PC-9 (cell line): ENCODE results near the gene F11R. TPM values are rescaled to one million over a fixed set of nuclear protein-coding genes. Genes with fewer than 3 reads are reported as not detected.

Experiments used
- BruUV-seq: library from RNA; stranded (reverse); fragments of 400-500 nt; replicated peaks from 2 replicates; lab custom pipeline; 2021; lab: Mats Ljungman, UMichigan
- CTCF ChIA-PET: fragments of 300-600 bp; sonication (Branson Sonifier 250); formaldehyde crosslinking; loops from one replicate; lab custom pipeline; 2022; ENCODE audit warnings: antibody characterized with exemption; lab: Charles Lee
- POLR2A ChIA-PET: fragments of 300-600 bp; sonication (Branson Sonifier 250); formaldehyde crosslinking; loops from one replicate; lab custom pipeline; 2022; ENCODE audit warnings: antibody characterized with exemption; ENCODE audit not compliant: unreplicated experiment; lab: Charles Lee
- DNase-seq, 2 experiments: peaks; one replicate each; pipeline versions ENCODE4 v3.0.0 to v3.0.0-alpha.2; 2015 to 2022; ENCODE audit warnings: mixed read lengths in 1 of 2
- H2AFZ ChIP-seq: fragments of 200-600 bp; sonication (generic); 2 replicates; pipeline ENCODE4 v1.8.1; 2017; ENCODE audit warnings: antibody characterized with exemption
- H3F3A ChIP-seq: fragments of 200-600 bp; sonication (generic); 2 replicates; pipeline ENCODE4 v1.8.1; 2017; ENCODE audit warnings: antibody characterized with exemption, mild to moderate bottlenecking, low read depth; ENCODE audit not compliant: insufficient read depth
- H3K27ac ChIP-seq: fragments of 200-600 bp; sonication (generic); 2 replicates; pipeline ENCODE4 v1.6.1; 2016; ENCODE audit warnings: mixed run types
- H3K27me3 ChIP-seq: fragments of 200-600 bp; sonication (generic); 2 replicates; pipeline ENCODE4 v1.6.1; 2016; ENCODE audit warnings: low read depth, mixed run types; ENCODE audit not compliant: insufficient read depth
- H3K36me3 ChIP-seq: fragments of 200-600 bp; sonication (generic); 2 replicates; pipeline ENCODE4 v1.6.1; 2016; ENCODE audit warnings: low read depth, mixed run types
- H3K4me1 ChIP-seq: fragments of 200-600 bp; sonication (generic); replicated peaks from 2 replicates; pipeline ENCODE4 v1.6.1; 2016; ENCODE audit warnings: mixed run types; ENCODE audit not compliant: insufficient read depth
- H3K4me2 ChIP-seq: fragments of 200-600 bp; sonication (generic); 2 replicates; pipeline ENCODE4 v1.6.1; 2017; ENCODE audit warnings: mixed run types
- H3K4me3 ChIP-seq: fragments of 200-600 bp; sonication (generic); 2 replicates; pipeline ENCODE4 v1.6.1; 2016; ENCODE audit warnings: mixed run types
- H3K79me2 ChIP-seq: fragments of 200-600 bp; sonication (generic); 2 replicates; pipeline ENCODE4 v1.6.1; 2017; ENCODE audit warnings: low read depth, mixed run types
- H3K9me2 ChIP-seq: fragments of 200-600 bp; sonication (generic); 2 replicates; pipeline ENCODE4 v1.8.1; 2017; ENCODE audit warnings: mild to moderate bottlenecking; ENCODE audit not compliant: insufficient read depth
- H3K9me3 ChIP-seq: fragments of 200-600 bp; sonication (generic); 2 replicates; pipeline ENCODE4 v1.8.1; 2016; ENCODE audit warnings: low read depth; ENCODE audit not compliant: insufficient read depth
- H4K20me1 ChIP-seq: fragments of 200-600 bp; sonication (generic); 2 replicates; pipeline ENCODE4 v1.8.1; 2017; ENCODE audit not compliant: insufficient read depth
- EZH2 ChIP-seq: fragments of 200-600 bp; sonication (generic); IDR thresholded peaks from 2 replicates; pipeline ENCODE4 v1.8.0; 2017; ENCODE audit warnings: antibody characterized with exemption, low read depth
- intact Hi-C: fragments of 100-400 bp; cut with micrococcal nuclease; formaldehyde crosslinking; loops from one replicate; pipeline ENCODE4 v1.10.0; 2022; ENCODE audit not compliant: unreplicated experiment
- total RNA-seq: library from RNA; stranded (reverse); gene quantifications from 2 replicates; pipeline ENCODE4 v1.2.3, GENCODE V29; 2021
- TF ChIP-seq, protein P1 (sequence below): fragments of 200-600 bp; sonication (generic); conservative IDR thresholded peaks from 2 replicates; pipeline ENCODE4 v1.6.1; 2017; ENCODE audit warnings: mixed run types, antibody characterized with exemption, mild to moderate bottlenecking, moderate library complexity

Gene F11R
- total RNA-seq, 1 experiment from 2014 or later: 117 TPM

DNA sequence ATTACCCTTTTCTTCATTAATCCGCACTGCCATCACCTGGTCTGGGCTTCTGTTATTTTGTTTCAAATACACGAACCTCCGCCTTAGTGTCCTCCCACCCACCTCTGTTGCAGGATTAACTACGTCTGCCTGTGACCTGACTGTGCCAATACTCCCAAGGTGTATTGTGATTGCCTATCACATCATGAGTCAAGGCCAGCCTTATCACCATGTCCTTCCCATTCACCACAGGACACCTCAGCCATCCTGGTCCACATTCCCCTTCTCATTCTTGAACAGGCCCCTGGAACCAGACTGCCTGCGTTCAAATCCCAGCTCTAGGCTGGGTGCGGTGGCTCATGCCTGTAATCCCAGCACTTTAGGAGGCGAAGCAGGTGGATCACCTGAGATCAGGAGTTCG, 14.4 kb downstream of the F11R start:
- peaks cover 20% of the 10 kb centered on the region for H3K4me1 ChIP-seq
- no peak for TF ChIP-seq EZH2
- TF ChIP-seq, protein P1, sequence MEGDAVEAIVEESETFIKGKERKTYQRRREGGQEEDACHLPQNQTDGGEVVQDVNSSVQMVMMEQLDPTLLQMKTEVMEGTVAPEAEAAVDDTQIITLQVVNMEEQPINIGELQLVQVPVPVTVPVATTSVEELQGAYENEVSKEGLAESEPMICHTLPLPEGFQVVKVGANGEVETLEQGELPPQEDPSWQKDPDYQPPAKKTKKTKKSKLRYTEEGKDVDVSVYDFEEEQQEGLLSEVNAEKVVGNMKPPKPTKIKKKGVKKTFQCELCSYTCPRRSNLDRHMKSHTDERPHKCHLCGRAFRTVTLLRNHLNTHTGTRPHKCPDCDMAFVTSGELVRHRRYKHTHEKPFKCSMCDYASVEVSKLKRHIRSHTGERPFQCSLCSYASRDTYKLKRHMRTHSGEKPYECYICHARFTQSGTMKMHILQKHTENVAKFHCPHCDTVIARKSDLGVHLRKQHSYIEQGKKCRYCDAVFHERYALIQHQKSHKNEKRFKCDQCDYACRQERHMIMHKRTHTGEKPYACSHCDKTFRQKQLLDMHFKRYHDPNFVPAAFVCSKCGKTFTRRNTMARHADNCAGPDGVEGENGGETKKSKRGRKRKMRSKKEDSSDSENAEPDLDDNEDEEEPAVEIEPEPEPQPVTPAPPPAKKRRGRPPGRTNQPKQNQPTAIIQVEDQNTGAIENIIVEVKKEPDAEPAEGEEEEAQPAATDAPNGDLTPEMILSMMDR: no peak
- ChIA-PET CTCF (no interaction called here), POLR2A (no interaction called here)
- no peak overlapping the region for H3K27ac ChIP-seq
- no peaks in the 10 kb centered on the region for H3K27me3 ChIP-seq
- H3K79me2 ChIP-seq: peaks cover 81% of the 10 kb centered on the region
- H4K20me1 ChIP-seq: peaks cover 38% of the 10 kb centered on the region
- H3F3A ChIP-seq: peaks cover 23% of the 10 kb centered on the region; the same call in 1 of the 2 replicates
- BruUV-seq: no TSS peak
- no peak for DNase-seq
- no peaks in the 10 kb centered on the region for H3K9me3 ChIP-seq
- no peak overlapping the region for H3K4me2 ChIP-seq
- no peaks in the 10 kb centered on the region for H3K9me2 ChIP-seq
- intact Hi-C loops: no loop called here
- H3K4me3 ChIP-seq: no peak overlapping the region
- peaks cover 25% of the 10 kb centered on the region for H3K36me3 ChIP-seq
- H2AFZ ChIP-seq: no peak overlapping the region

DNA sequence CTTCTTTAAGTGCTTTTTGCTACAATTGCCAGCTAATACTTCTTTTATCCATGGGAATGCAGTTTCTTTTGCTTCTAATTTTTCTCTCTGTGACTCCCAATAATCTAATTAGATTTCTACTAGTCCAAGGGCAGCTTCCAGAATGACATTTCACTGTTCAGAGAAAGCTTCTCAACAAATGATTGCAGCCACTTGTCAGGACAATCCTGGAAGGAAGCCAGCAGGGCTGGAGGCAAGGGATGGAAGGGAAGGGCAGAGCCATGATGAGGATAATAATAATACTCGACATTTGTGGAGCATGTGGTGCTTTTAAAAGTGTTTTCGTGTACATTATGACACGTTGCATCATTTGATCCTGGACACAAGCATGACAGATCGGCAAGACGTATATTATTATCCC, 19.4 kb downstream of the F11R start:
- Histone ChIP-seq H3K36me3 (peaks cover 39% of the 10 kb centered on the region), H3K4me1 (peaks cover 19% of the 10 kb centered on the region), H3K4me3 (no peak overlapping the region), H3K27me3 (no peaks in the 10 kb centered on the region), H3K4me2 (no peak overlapping the region), H3K79me2 (peaks cover 31% of the 10 kb centered on the region), H2AFZ (no peak overlapping the region), H3K9me2 (no peaks in the 10 kb centered on the region), H3K27ac (no peak overlapping the region), H3F3A (peaks cover 23% of the 10 kb centered on the region), H3K9me3 (no peaks in the 10 kb centered on the region), H4K20me1 (peaks cover 15% of the 10 kb centered on the region; the same call in 1 of the 2 replicates)
- no TSS peak for BruUV-seq
- TF ChIP-seq, protein P1: no peak
- no peak for TF ChIP-seq EZH2
- POLR2A ChIA-PET: interaction anchor here (0.7 kb wide), 1 partner anchor 320 kb away, joined by 5 read pairs; no protein-coding TSS in a partner anchor
- CTCF ChIA-PET: no interaction called here
- DNase-seq: no peak
- intact Hi-C loops: no loop called here

DNA sequence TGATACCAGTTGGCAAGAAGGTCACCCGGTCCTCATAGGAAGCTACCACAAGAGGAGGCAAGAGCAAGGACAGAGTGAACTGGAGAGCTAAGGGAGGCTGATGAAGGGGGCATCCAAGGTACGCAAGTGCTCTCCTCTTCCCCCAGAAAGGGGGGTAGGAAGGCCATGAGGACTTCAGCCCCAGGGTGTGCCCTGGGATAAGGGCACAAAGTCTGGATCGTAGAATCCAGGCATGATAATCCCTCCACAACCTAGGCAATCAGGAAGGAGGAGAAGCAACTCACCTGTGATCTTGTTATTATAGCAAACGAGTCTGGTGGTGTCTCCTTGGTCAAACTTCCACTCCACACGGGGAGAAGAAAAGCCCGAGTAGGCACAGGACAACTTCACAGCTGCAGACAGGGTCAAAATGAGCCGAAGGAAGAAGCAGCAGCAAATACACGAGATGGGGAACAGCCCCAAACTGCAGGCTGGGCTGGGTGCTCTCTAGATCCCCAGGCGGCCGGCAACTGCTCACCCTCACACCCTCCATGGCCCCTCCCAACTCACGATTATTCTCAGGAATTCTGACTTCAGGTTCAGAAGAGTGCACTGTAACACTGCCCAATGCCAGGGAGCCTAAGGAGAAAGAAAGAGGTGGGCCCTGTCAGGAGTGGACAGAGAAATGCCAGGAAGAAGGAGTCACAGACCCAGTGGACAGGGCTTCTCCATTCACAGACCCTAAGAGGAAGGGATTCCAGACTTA, 20.0 kb downstream of the F11R start:
- Histone ChIP-seq H3K4me1 (peaks cover 25% of the 10 kb centered on the region), H3K36me3 (peaks cover 35% of the 10 kb centered on the region), H3K79me2 (peaks cover 25% of the 10 kb centered on the region), H4K20me1 (peaks cover 9% of the 10 kb centered on the region; the same call in 1 of the 2 replicates), H3K27ac (no peak overlapping the region), H3K9me3 (no peaks in the 10 kb centered on the region), H3K4me3 (no peak overlapping the region), H2AFZ (no peak overlapping the region), H3F3A (peaks cover 27% of the 10 kb centered on the region), H3K9me2 (no peaks in the 10 kb centered on the region), H3K4me2 (no peak overlapping the region), H3K27me3 (no peaks in the 10 kb centered on the region)
- CTCF ChIA-PET: interaction anchor here (0.6 kb wide), 1 partner anchor 1689 kb away, joined by 7 read pairs; no protein-coding TSS in a partner anchor
- intact Hi-C loops: no loop called here
- no peak for DNase-seq
- TF ChIP-seq EZH2: no peak
- TF ChIP-seq, protein P1: no peak
- POLR2A ChIA-PET: no interaction called here
- no TSS peak for BruUV-seq
